Measurements from ENCODE around the gene GHDC.

GHDC gene

GRCh38 chr17:42200706-42201457 lies 6.6 kb upstream of the GHDC start:
- Histone ChIP-seq H2AK5ac (ENCODE audit: low read depth, low read length) (no peak overlapping the region), H3K4me2 (ENCODE audit: insufficient read depth, low read length, poor library complexity, severe bottlenecking) (no peak overlapping the region)

DNA sequence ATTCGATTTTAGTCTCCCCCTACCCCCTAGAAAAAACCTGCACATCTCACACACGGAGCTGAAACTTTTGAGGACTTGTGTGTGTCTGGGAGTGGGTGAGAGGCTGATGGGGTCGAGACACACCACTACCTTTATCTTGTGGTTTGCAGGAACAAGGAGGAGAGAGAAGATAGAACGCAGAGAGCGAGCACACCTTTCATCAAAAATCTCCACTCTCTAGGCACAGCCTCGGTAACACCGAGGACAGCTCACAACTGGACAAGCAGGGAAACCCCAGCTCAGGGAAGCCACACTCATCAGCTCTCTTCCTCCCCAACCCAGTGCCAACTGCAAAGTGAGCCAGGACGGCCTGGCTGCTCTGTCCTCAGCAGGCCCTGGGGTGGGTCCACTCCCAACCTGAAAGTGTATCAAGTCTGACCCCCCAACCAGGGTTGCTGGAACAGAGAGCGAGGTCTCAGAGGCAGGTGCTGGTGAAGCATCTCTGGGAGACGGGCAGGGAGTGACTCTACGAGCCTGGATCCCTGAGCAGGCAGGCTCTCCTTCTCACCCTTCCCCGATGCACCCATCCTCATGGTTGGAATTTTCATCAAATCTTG lies 5.2 kb upstream of the GHDC start:
- Histone ChIP-seq H3K4me2 (ENCODE audit: insufficient read depth, low read length, poor library complexity, severe bottlenecking) (no peak overlapping the region), H2BK120ac (ENCODE audit: low read depth, low read length) (no peak overlapping the region), H3K4me3 (ENCODE audit: low read length in 2 of 2) (no peak overlapping the region), H2AFZ (ENCODE audit: low read length) (no peak overlapping the region), H3K27me3 (ENCODE audit: control insufficient read depth in 3 of 3, insufficient read depth in 3 of 3, low read depth in 1 of 3, low read length in 3 of 3) (no peaks in the 10 kb centered on the region), H3K9ac (ENCODE audit: low read depth, low read length, poor library complexity) (no peak overlapping the region), H3K18ac (ENCODE audit: low read length) (no peak overlapping the region), H3K36me3 (replicated peaks in 1 of 2; ENCODE audit: control insufficient read depth in 2 of 2, insufficient read depth in 2 of 2, low read length in 2 of 2) (peaks cover 24 to 59% of the 10 kb centered on the region in 2 donors), H4K91ac (ENCODE audit: low read depth, low read length, poor library complexity) (no peak overlapping the region), H2BK5ac (ENCODE audit: low read length) (no peak overlapping the region), H3K27ac (replicated peaks; ENCODE audit: low read length) (no peak overlapping the region), H2BK12ac (ENCODE audit: low read length) (no peak overlapping the region), H2AK5ac (ENCODE audit: low read depth, low read length) (no peak overlapping the region), H2BK15ac (ENCODE audit: low read length) (no peak overlapping the region), H3K79me1 (ENCODE audit: low read depth, low read length) (no peaks in the 10 kb centered on the region), H3K14ac (ENCODE audit: low read length) (no peak overlapping the region), H3K23ac (ENCODE audit: low read depth, low read length, poor library complexity) (no peak overlapping the region), H4K8ac (ENCODE audit: low read depth, low read length) (no peak overlapping the region), H3K4me1 (ENCODE audit: control insufficient read depth in 2 of 2, insufficient read depth in 1 of 2, low read depth in 1 of 2, low read length in 2 of 2) (peaks cover under 1% of the 10 kb centered on the region in 2 donors), H3K9me3 (replicated peaks in 1 of 2; ENCODE audit: control insufficient read depth in 2 of 2, insufficient read depth in 1 of 2, low read depth in 1 of 2, low read length in 2 of 2) (no peaks in the 10 kb centered on the region), H3K4ac (ENCODE audit: low read length) (no peak overlapping the region)
- DNase-seq (ENCODE audit: low spot score) = no peak
- no CpG with 5 or more reads among the region's 12 CpGs for WGBS, 2 donors (ENCODE audit: extremely low coverage in 2 of 2, insufficient read length in 2 of 2, insufficient replicate concordance in 1 of 2)

More at GRCh38 chr17:42200706-42201457, 6.6 kb upstream of the GHDC start:
- Histone ChIP-seq H3K18ac (ENCODE audit: low read length) (no peak overlapping the region), H3K27ac (replicated peaks; ENCODE audit: low read length) (no peak overlapping the region), H2BK15ac (ENCODE audit: low read length) (no peak overlapping the region), H3K4me3 (ENCODE audit: low read length in 2 of 2) (peak overlapping the region in 1 of 2 donors; percentile 15), H3K9ac (ENCODE audit: low read depth, low read length, poor library complexity) (no peak overlapping the region), H2AFZ (ENCODE audit: low read length) (no peak overlapping the region), H3K36me3 (replicated peaks in 1 of 2; ENCODE audit: control insufficient read depth in 2 of 2, insufficient read depth in 2 of 2, low read length in 2 of 2) (peaks cover 28 to 71% of the 10 kb centered on the region in 2 donors), H3K4me1 (ENCODE audit: control insufficient read depth in 2 of 2, insufficient read depth in 1 of 2, low read depth in 1 of 2, low read length in 2 of 2) (no peaks in the 10 kb centered on the region), H4K8ac (ENCODE audit: low read depth, low read length) (no peak overlapping the region), H3K14ac (ENCODE audit: low read length) (no peak overlapping the region), H2BK120ac (ENCODE audit: low read depth, low read length) (no peak overlapping the region), H4K91ac (ENCODE audit: low read depth, low read length, poor library complexity) (no peak overlapping the region), H3K9me3 (replicated peaks in 1 of 2; ENCODE audit: control insufficient read depth in 2 of 2, insufficient read depth in 1 of 2, low read depth in 1 of 2, low read length in 2 of 2) (no peaks in the 10 kb centered on the region), H3K79me1 (ENCODE audit: low read depth, low read length) (no peaks in the 10 kb centered on the region), H3K4ac (ENCODE audit: low read length) (no peak overlapping the region), H3K23ac (ENCODE audit: low read depth, low read length, poor library complexity) (peak overlapping the region; percentile 81), H2BK12ac (ENCODE audit: low read length) (no peak overlapping the region), H2BK5ac (ENCODE audit: low read length) (no peak overlapping the region), H3K27me3 (ENCODE audit: control insufficient read depth in 3 of 3, insufficient read depth in 3 of 3, low read depth in 1 of 3, low read length in 3 of 3) (no peaks in the 10 kb centered on the region)
- WGBS, 2 donors (ENCODE audit: extremely low coverage in 2 of 2, insufficient read length in 2 of 2, insufficient replicate concordance in 1 of 2) = no CpG with 5 or more reads among the region's 14 CpGs
- DNase-seq (ENCODE audit: low spot score) = no peak

DNA sequence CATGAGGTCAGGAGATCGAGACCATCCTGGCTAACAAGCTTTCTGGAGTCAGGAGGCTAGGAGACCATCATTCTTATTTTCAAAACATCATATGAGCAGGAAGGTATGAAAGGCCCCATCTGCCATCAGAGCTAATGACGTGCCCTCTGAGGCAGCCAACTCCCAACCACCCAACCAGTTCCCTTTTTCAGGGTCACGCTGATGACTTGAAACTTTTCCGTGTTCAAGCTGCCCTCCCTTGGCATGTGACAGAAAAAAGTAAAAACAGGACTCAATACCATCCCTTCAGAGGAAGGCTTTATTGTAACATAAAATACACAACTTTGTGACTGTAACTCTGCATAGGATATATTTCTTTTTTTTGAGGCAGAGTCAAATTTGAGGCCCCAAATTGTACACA lies 4.6 kb upstream of the GHDC start:
- no peak overlapping the region for H3K4me2 ChIP-seq (ENCODE audit: insufficient read depth, low read length, poor library complexity, severe bottlenecking)
- no peak for DNase-seq (ENCODE audit: low spot score)
- H2BK12ac ChIP-seq (ENCODE audit: low read length) = no peak overlapping the region
- no peaks in the 10 kb centered on the region for H3K79me1 ChIP-seq (ENCODE audit: low read depth, low read length)
- H3K36me3 ChIP-seq (replicated peaks in 1 of 2; ENCODE audit: control insufficient read depth in 2 of 2, insufficient read depth in 2 of 2, low read length in 2 of 2) = peaks cover 21 to 53% of the 10 kb centered on the region in 2 donors
- no peak overlapping the region for H3K23ac ChIP-seq (ENCODE audit: low read depth, low read length, poor library complexity)
- peaks cover 2 to 4% of the 10 kb centered on the region in 2 donors for H3K4me1 ChIP-seq (ENCODE audit: control insufficient read depth in 2 of 2, insufficient read depth in 1 of 2, low read depth in 1 of 2, low read length in 2 of 2)
- H3K18ac ChIP-seq (ENCODE audit: low read length) = no peak overlapping the region
- no peak overlapping the region for H4K91ac ChIP-seq (ENCODE audit: low read depth, low read length, poor library complexity)
- H4K8ac ChIP-seq (ENCODE audit: low read depth, low read length) = no peak overlapping the region
- H2AK5ac ChIP-seq (ENCODE audit: low read depth, low read length) = no peak overlapping the region
- no peak overlapping the region for H3K4ac ChIP-seq (ENCODE audit: low read length)
- H2BK5ac ChIP-seq (ENCODE audit: low read length) = no peak overlapping the region
- H3K4me3 ChIP-seq (ENCODE audit: low read length in 2 of 2) = no peak overlapping the region
- H3K14ac ChIP-seq (ENCODE audit: low read length) = no peak overlapping the region
- no peak overlapping the region for H2BK15ac ChIP-seq (ENCODE audit: low read length)
- H3K27ac ChIP-seq (replicated peaks; ENCODE audit: low read length) = no peak overlapping the region
- no peak overlapping the region for H3K9ac ChIP-seq (ENCODE audit: low read depth, low read length, poor library complexity)
- H3K9me3 ChIP-seq (replicated peaks in 1 of 2; ENCODE audit: control insufficient read depth in 2 of 2, insufficient read depth in 1 of 2, low read depth in 1 of 2, low read length in 2 of 2) = no peaks in the 10 kb centered on the region
- no peak overlapping the region for H2BK120ac ChIP-seq (ENCODE audit: low read depth, low read length)
- no CpG with 5 or more reads among the region's 4 CpGs for WGBS, 2 donors (ENCODE audit: extremely low coverage in 2 of 2, insufficient read length in 2 of 2, insufficient replicate concordance in 1 of 2)
- no peak overlapping the region for H2AFZ ChIP-seq (ENCODE audit: low read length)
- H3K27me3 ChIP-seq (ENCODE audit: control insufficient read depth in 3 of 3, insufficient read depth in 3 of 3, low read depth in 1 of 3, low read length in 3 of 3) = no peaks in the 10 kb centered on the region

GRCh38 chr17:42197564-42198156 lies 3.4 kb upstream of the GHDC start:
- WGBS, 2 donors (ENCODE audit: extremely low coverage in 2 of 2, insufficient read length in 2 of 2, insufficient replicate concordance in 1 of 2) = no CpG with 5 or more reads among the region's 8 CpGs
- no peak overlapping the region for H2BK15ac ChIP-seq (ENCODE audit: low read length)
- no peak overlapping the region for H2AK5ac ChIP-seq (ENCODE audit: low read depth, low read length)
- H2BK5ac ChIP-seq (ENCODE audit: low read length) = no peak overlapping the region
- H3K23ac ChIP-seq (ENCODE audit: low read depth, low read length, poor library complexity) = no peak overlapping the region
- no peaks in the 10 kb centered on the region for H3K27me3 ChIP-seq (ENCODE audit: control insufficient read depth in 3 of 3, insufficient read depth in 3 of 3, low read depth in 1 of 3, low read length in 3 of 3)
- no peak overlapping the region for H4K91ac ChIP-seq (ENCODE audit: low read depth, low read length, poor library complexity)
- no peak for DNase-seq (ENCODE audit: low spot score)
- no peaks in the 10 kb centered on the region for H3K9me3 ChIP-seq (replicated peaks in 1 of 2; ENCODE audit: control insufficient read depth in 2 of 2, insufficient read depth in 1 of 2, low read depth in 1 of 2, low read length in 2 of 2)
- H3K79me1 ChIP-seq (ENCODE audit: low read depth, low read length) = no peaks in the 10 kb centered on the region
- H2BK120ac ChIP-seq (ENCODE audit: low read depth, low read length) = no peak overlapping the region
- H4K8ac ChIP-seq (ENCODE audit: low read depth, low read length) = no peak overlapping the region
- H3K4me1 ChIP-seq (ENCODE audit: control insufficient read depth in 2 of 2, insufficient read depth in 1 of 2, low read depth in 1 of 2, low read length in 2 of 2) = peaks cover 2 to 4% of the 10 kb centered on the region in 2 donors
- no peak overlapping the region for H3K4me3 ChIP-seq (ENCODE audit: low read length in 2 of 2)
- H3K36me3 ChIP-seq (replicated peaks in 1 of 2; ENCODE audit: control insufficient read depth in 2 of 2, insufficient read depth in 2 of 2, low read length in 2 of 2) = peaks cover 19 to 42% of the 10 kb centered on the region in 2 donors
- no peak overlapping the region for H2AFZ ChIP-seq (ENCODE audit: low read length)
- no peak overlapping the region for H3K9ac ChIP-seq (ENCODE audit: low read depth, low read length, poor library complexity)
- H3K14ac ChIP-seq (ENCODE audit: low read length) = no peak overlapping the region
- H3K18ac ChIP-seq (ENCODE audit: low read length) = no peak overlapping the region
- no peak overlapping the region for H2BK12ac ChIP-seq (ENCODE audit: low read length)
- H3K4ac ChIP-seq (ENCODE audit: low read length) = no peak overlapping the region
- no peak overlapping the region for H3K4me2 ChIP-seq (ENCODE audit: insufficient read depth, low read length, poor library complexity, severe bottlenecking)
- no peak overlapping the region for H3K27ac ChIP-seq (replicated peaks; ENCODE audit: low read length)
